T-cell (primary cell): ENCODE data around the gene SLN. TPM values are rescaled to one million over a fixed set of nuclear protein-coding genes. Genes with fewer than 3 reads are reported as not detected.

Experiments used
- ATAC-seq, 4 experiments: fragments of 200-7000 bp in 3 of 4; fragments of 150-1000 bp in 1 of 4; cut with Tn5 transposase; replicated peaks in 1 of 4; 1 replicate in 3 of 4; 2 replicates in 1 of 4; pipeline ENCODE4 v1.10.0; 2021; ENCODE audit warnings: moderate library complexity in 3 of 4, mild to moderate bottlenecking in 2 of 4, moderate number of reproducible peaks in 1 of 4
- CTCF ChIA-PET, 2 donors: fragments of 300-600 bp; sonication (Branson Sonifier 250); formaldehyde crosslinking; loops; one replicate each; lab custom pipeline; 2022; ENCODE audit warnings: antibody characterized with exemption in 2 of 2; lab: Charles Lee
- POLR2A ChIA-PET, 2 donors: fragments of 300-600 bp; sonication (Branson Sonifier 250); formaldehyde crosslinking; loops; one replicate each; lab custom pipeline; 2022; ENCODE audit warnings: antibody characterized with exemption in 2 of 2; lab: Charles Lee
- DNase-seq, 35 experiments: peaks; one replicate each; pipeline versions ENCODE4 v3.0.0 to v3.0.0-alpha.2; 2013 to 2023
- H3K27ac ChIP-seq: one replicate; pipeline ENCODE4 v1.5.1; 2013; ENCODE audit warnings: low read length
- H3K27me3 ChIP-seq, 2 experiments: replicated peaks in 1 of 2; 1 replicate in 1 of 2; 2 replicates in 1 of 2; pipeline versions ENCODE4 v1.6.1 to v1.7.0; 2013; ENCODE audit warnings: low read length in 1 of 2, mixed read lengths in 1 of 2; ENCODE audit not compliant: control insufficient read depth in 2 of 2, insufficient read depth in 2 of 2; ENCODE audit errors: extremely low read depth in 1 of 2
- H3K36me3 ChIP-seq, 2 donors: 1 replicate in 1 of 2; 2 replicates in 1 of 2; pipeline versions ENCODE4 v1.6.1 to v1.7.0; 2013; ENCODE audit warnings: low read length in 1 of 2; ENCODE audit not compliant: control insufficient read depth in 2 of 2, insufficient read depth in 1 of 2; ENCODE audit errors: extremely low read depth in 1 of 2
- H3K4me1 ChIP-seq, 2 experiments: 1 replicate in 1 of 2; 2 replicates in 1 of 2; pipeline versions ENCODE4 v1.6.1 to v1.7.0; 2013; ENCODE audit warnings: low read length in 2 of 2, mixed read lengths in 1 of 2; ENCODE audit not compliant: insufficient read depth in 2 of 2, control insufficient read depth in 1 of 2; ENCODE audit errors: extremely low read depth in 1 of 2
- H3K4me3 ChIP-seq, 2 donors: 1 replicate in 1 of 2; 2 replicates in 1 of 2; pipeline versions ENCODE4 v1.5.1 to v1.7.0; 2013; ENCODE audit warnings: mild to moderate bottlenecking in 2 of 2, low read length in 1 of 2, moderate library complexity in 1 of 2; ENCODE audit not compliant: control insufficient read depth in 1 of 2; ENCODE audit errors: extremely low read depth in 1 of 2
- H3K9me3 ChIP-seq: 2 replicates; pipeline ENCODE4 v1.7.0; 2013
- H3K27ac Mint-ChIP-seq, 2 donors: one replicate each; pipeline ENCODE4 v1.8.0; 2020 to 2021; ENCODE audit warnings: mild to moderate bottlenecking in 2 of 2, mixed read lengths in 2 of 2
- H3K27me3 Mint-ChIP-seq, 2 donors: one replicate each; pipeline ENCODE4 v1.8.0; 2021 to 2022; ENCODE audit warnings: mixed read lengths in 2 of 2
- H3K36me3 Mint-ChIP-seq: one replicate; pipeline ENCODE4 v1.8.0; 2021; ENCODE audit warnings: mixed read lengths
- H3K4me1 Mint-ChIP-seq, 3 donors: one replicate each; pipeline ENCODE4 v1.8.0; 2020 to 2022; ENCODE audit warnings: mixed read lengths in 3 of 3, mild to moderate bottlenecking in 1 of 3
- H3K4me3 Mint-ChIP-seq, 3 donors: one replicate each; pipeline ENCODE4 v1.8.0; 2020 to 2022; ENCODE audit warnings: mild to moderate bottlenecking in 3 of 3, mixed read lengths in 3 of 3, moderate library complexity in 3 of 3
- H3K9me3 Mint-ChIP-seq, 3 donors: one replicate each; pipeline ENCODE4 v1.8.0; 2020 to 2022; ENCODE audit warnings: mixed read lengths in 3 of 3
- WGBS: methylation state at CpG from one replicate; pipeline ENCODE4 v1.1.5; 2013; ENCODE audit warnings: missing lambda C conversion rate; ENCODE audit not compliant: insufficient coverage; 5-methylcytosine and 5-hydroxymethylcytosine counted together
- total RNA-seq, 35 experiments: library from RNA in 6 of 35; stranded (reverse) in 6 of 35; fragments of 120-200 nt in 1 of 35; gene quantifications; one replicate each; pipeline versions ENCODE4 v1.2.1 to v1.2.4 and lab custom pipeline; 2013 to 2026

SLN gene
- total RNA-seq, 5 donors from 2014 or later (not counting 1 experiment from before 2014, with no cell fraction given): not detected

DNA sequence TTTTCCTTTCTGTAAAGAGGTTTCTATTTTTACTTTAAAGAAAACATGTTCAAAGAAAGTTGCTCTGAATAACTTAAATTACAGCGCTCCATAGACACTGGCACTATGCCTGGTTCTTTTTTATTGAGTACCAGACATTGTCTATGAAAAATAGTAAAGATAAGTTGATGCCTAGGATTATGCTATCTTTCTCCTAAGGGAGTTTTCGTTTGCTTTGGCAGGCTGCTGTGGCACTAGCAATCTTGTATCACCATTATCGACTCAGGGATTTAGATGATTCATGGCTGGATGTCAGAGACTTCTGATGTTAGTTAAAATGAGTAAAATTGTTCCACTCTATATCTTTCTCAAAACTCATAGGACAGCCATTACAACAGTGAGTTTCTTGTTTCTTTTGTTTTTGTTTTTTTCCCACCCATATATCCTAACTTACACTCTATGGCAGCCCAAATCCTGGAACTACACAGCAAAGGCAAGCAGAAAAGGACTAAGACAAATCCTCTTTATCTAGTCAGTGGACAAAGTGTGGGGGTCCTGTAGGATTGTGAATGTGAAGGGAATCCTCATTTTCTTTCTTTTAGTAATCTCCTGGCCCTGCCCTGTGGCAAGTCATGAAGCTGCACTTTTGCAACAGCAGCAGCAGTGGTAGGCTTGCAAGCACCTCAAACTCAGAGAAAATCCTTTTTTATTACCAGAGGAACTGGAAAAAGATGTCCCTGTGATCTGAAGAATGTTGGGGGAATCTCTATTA is 20.7 kb downstream of the SLN start:
- DNase-seq (no peak), ATAC-seq (no peak)
- Mint-ChIP-seq H3K27ac (no peak overlapping the region), H3K4me3 (no peak overlapping the region), H3K36me3 (no peaks in the 10 kb centered on the region), H3K4me1 (peaks cover 0 to 3% (median 0%) of the 10 kb centered on the region in 3 donors), H3K9me3 (no peaks in the 10 kb centered on the region), H3K27me3 (peaks cover 14 to 15% of the 10 kb centered on the region in 2 donors)
- Histone ChIP-seq H3K27me3 (peaks cover 0 to 4% of the 10 kb centered on the region in 2 experiments), H3K36me3 (no peaks in the 10 kb centered on the region), H3K27ac (no peak overlapping the region), H3K4me3 (no peak overlapping the region), H3K9me3 (no peaks in the 10 kb centered on the region), H3K4me1 (no peaks in the 10 kb centered on the region)
- ChIA-PET CTCF (interaction anchor here (0.6 to 1.4 kb wide), 4 partner anchors 8 to 129 kb away, joined by 3 read pairs; no protein-coding TSS in a partner anchor), POLR2A (no interaction called here)
- WGBS: no CpG with 5 or more reads among the region's 3 CpGs

DNA sequence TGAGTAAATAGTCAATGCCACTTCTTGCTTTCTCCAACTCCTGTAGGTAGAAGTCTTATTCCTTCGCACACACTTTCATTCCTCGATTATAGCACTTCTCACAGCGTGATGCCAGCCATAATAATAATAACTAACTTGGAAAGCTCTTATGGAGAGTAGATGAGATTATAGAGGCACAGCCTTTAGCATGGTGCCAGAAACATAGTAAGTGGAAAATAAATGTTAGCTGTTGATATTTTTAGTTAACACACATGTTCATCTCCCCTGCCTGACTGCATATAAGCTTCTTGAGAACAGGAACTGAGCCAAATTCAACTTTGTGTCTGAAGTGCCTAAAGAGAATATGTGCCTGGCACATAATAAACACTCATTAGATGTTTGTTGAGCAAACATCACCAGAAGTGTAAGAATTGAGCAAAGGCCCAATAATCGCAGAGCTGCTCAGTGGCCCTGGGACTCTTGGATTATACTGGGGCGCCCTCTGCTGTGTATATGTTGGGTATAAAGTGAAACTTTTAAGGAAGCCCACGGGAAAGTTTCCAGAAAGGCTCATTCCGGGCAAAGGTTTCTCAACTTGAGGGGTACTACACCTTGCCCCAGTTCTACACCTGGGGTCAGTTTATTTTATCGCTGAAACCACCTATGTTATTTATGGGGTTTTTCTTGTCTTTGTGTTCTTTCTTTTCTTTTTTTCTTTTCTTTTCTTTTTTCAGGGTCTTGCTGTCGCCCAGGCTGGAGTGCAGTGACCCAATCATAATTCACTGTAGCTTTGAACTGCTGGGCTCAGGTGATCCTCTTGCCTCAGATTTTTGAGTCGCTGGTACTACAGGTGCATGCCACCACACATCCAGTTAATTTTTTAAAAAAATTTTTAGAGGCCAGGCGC is 22.3 kb downstream of the SLN start:
- WGBS: 36% methylated on average over 4 of the region's 11 CpGs
- H3K36me3 ChIP-seq: no peaks in the 10 kb centered on the region
- Mint-ChIP-seq H3K27me3 (peaks cover 14 to 15% of the 10 kb centered on the region in 2 donors), H3K36me3 (no peaks in the 10 kb centered on the region), H3K9me3 (no peaks in the 10 kb centered on the region), H3K4me3 (no peak overlapping the region), H3K4me1 (peaks cover 0 to 3% (median 0%) of the 10 kb centered on the region in 3 donors), H3K27ac (no peak overlapping the region)
- DNase-seq (peak in 31 of 35 experiments; percentile 6 to 64 (median 36)), ATAC-seq (peak; percentile 41 to 63 (median 60))
- H3K27me3 ChIP-seq: peaks cover 0 to 4% of the 10 kb centered on the region in 2 experiments
- no peak overlapping the region for H3K27ac ChIP-seq
- ChIA-PET POLR2A (no interaction called here), CTCF (interaction anchor here (0.5 to 2.8 kb wide), 28 partner anchors 9 to 915 kb away, joined by 3 to 15 read pairs (median 4); partner anchors contain the start of gene ALKBH8 (in 1 of the 2))
- H3K9me3 ChIP-seq: no peaks in the 10 kb centered on the region
- no peak overlapping the region for H3K4me3 ChIP-seq
- no peaks in the 10 kb centered on the region for H3K4me1 ChIP-seq

DNA sequence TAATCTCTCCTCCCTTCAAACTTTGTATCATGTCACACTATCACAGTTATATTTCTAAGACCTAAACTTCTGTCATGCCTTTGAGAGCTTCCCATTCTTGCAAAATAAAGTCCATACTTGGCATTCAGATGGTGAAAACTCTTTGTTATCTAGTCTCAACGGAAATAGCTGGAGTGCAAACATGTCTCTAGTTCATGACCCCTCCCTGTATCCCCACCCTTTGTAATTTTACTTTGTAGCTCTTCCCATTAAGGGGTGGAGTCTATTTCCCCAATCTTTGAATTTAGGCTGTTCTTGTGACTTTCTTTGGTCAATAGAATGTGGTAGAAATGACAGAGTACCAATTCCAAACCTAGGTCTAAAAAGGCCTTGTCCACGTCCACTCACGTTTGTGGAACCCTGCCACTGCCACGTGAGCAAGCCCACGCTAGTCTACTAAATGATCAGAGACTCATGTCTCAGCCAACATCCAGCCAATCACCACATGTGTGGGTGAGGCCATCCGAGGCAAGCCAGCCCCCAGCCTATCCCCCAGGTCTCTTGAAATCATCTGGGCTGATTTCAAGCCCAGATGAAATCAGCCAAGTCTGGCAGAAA is 23.4 kb downstream of the SLN start:
- no peaks in the 10 kb centered on the region for H3K4me1 ChIP-seq
- POLR2A ChIA-PET: no interaction called here

DNA sequence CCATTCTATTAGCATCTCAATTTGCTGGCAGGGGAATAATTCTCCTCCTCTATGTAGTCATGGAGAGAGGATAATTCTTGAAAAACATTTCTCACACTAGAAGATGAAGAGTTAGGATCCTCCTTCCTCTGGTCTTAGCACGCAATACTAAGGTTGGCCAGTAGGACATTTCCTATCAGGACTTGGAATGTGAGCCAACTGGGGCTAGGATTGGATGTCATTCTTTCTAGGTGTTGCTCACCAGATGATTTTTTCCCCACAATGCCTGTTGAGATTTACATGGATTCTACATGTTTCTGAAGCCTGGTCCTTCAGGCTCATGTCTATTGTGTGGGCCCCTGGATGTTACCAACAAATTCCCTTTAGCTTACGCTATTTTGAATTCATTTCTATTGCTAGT is 28.0 kb downstream of the SLN start:
- peaks cover under 1 to 4% of the 10 kb centered on the region in 2 donors for H3K27me3 Mint-ChIP-seq
- no peak overlapping the region for H3K4me3 Mint-ChIP-seq
- no peaks in the 10 kb centered on the region for H3K9me3 Mint-ChIP-seq
- Histone ChIP-seq H3K27me3 (no peaks in the 10 kb centered on the region), H3K36me3 (no peaks in the 10 kb centered on the region), H3K4me3 (no peak overlapping the region), H3K4me1 (no peaks in the 10 kb centered on the region), H3K27ac (no peak overlapping the region), H3K9me3 (no peaks in the 10 kb centered on the region)
- WGBS: 86% methylated on average over 1 of the region's 2 CpGs
- peak in 1 of 35 experiments; percentile 5 for DNase-seq
- ChIA-PET CTCF (interaction anchor here in 1 of 2 donors (0.7 kb wide), 1 partner anchor 27 kb away, joined by 3 read pairs; no protein-coding TSS in a partner anchor), POLR2A (no interaction called here)
- H3K36me3 Mint-ChIP-seq: no peaks in the 10 kb centered on the region
- H3K4me1 Mint-ChIP-seq: no peaks in the 10 kb centered on the region
- no peak for ATAC-seq
- no peak overlapping the region for H3K27ac Mint-ChIP-seq

More for the DNA sequence above, 23.4 kb downstream of the SLN start:
- Mint-ChIP-seq H3K27ac (no peak overlapping the region), H3K9me3 (no peaks in the 10 kb centered on the region), H3K27me3 (peaks cover 14 to 15% of the 10 kb centered on the region in 2 donors), H3K4me3 (no peak overlapping the region), H3K36me3 (no peaks in the 10 kb centered on the region), H3K4me1 (peaks cover 0 to 3% (median 0%) of the 10 kb centered on the region in 3 donors)
- 95% methylated on average over 4 of the region's 6 CpGs for WGBS
- CTCF ChIA-PET: interaction anchor here (0.6 to 2.8 kb wide), 18 partner anchors 8 to 148 kb away, joined by 3 to 15 read pairs (median 3); no protein-coding TSS in a partner anchor
- DNase-seq (no peak), ATAC-seq (no peak)
- no peaks in the 10 kb centered on the region for H3K36me3 ChIP-seq
- H3K9me3 ChIP-seq: no peaks in the 10 kb centered on the region
- H3K4me3 ChIP-seq: no peak overlapping the region
- no peak overlapping the region for H3K27ac ChIP-seq
- H3K27me3 ChIP-seq: peaks cover 0 to 4% of the 10 kb centered on the region in 2 experiments

DNA sequence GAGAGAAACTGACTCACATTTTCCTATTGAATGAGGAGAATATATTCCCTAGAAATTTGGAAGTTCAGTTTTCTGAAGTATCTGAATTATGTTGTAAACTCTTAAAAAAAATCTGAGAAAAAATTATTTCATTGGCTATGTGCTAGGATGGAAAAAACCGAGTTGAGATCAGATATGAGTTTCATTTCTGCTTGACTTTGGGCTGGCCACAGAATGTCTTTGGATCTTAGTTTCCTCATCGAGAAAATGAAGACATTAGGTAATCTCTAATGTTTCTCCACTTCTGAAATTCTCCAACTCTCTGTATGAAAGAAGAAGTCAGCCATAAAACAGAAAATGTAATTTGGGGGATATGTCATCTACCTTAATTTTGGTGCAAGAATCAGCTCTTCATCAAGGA is 28.8 kb downstream of the SLN start:
- DNase-seq (no peak), ATAC-seq (no peak)
- no peaks in the 10 kb centered on the region for H3K4me1 ChIP-seq
- H3K36me3 ChIP-seq: no peaks in the 10 kb centered on the region
- CTCF ChIA-PET: interaction anchor here (0.6 to 1.0 kb wide), 3 partner anchors 104 to 131 kb away, joined by 3 to 4 read pairs (median 3); no protein-coding TSS in a partner anchor
- no peak overlapping the region for H3K27ac ChIP-seq
- Mint-ChIP-seq H3K4me3 (no peak overlapping the region), H3K4me1 (no peaks in the 10 kb centered on the region), H3K27me3 (peaks cover 4% of the 10 kb centered on the region in 2 donors), H3K27ac (no peak overlapping the region), H3K9me3 (no peaks in the 10 kb centered on the region), H3K36me3 (no peaks in the 10 kb centered on the region)
- WGBS: no CpG with 5 or more reads among the region's 2 CpGs
- H3K9me3 ChIP-seq: no peaks in the 10 kb centered on the region
- H3K27me3 ChIP-seq: peaks cover 0 to 2% of the 10 kb centered on the region in 2 experiments
- no peak overlapping the region for H3K4me3 ChIP-seq
- POLR2A ChIA-PET: no interaction called here

DNA sequence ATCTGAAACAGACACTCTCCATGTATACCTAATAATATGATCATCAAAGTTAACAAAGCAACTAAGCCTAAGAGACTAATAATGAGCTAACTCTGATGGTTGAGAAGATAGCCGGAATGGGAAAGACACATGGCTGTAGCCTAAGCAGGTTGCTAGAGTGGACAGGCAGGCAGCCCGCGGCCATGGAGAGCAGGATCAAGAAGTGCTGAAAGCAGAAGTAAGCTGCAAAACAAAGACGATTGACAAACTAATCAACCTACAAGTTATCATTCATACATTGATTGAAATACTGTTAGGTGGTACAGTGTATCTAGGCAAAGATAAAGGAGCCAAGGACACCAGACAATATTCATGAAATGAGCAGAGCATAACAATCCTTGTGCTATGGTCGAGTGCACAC is 29.3 kb downstream of the SLN start:
- 50% methylated on average over 1 of the region's 5 CpGs for WGBS
- Histone ChIP-seq H3K36me3 (no peaks in the 10 kb centered on the region), H3K4me3 (no peak overlapping the region), H3K27me3 (peaks cover 0 to 3% of the 10 kb centered on the region in 2 experiments), H3K4me1 (no peaks in the 10 kb centered on the region), H3K27ac (no peak overlapping the region), H3K9me3 (no peaks in the 10 kb centered on the region)
- no peaks in the 10 kb centered on the region for H3K4me1 Mint-ChIP-seq
- H3K27ac Mint-ChIP-seq: no peak overlapping the region
- no peak for ATAC-seq
- CTCF ChIA-PET: interaction anchor here (0.7 to 1.0 kb wide), 3 partner anchors 92 to 119 kb away, joined by 3 to 4 read pairs (median 3); no protein-coding TSS in a partner anchor
- H3K36me3 Mint-ChIP-seq: no peaks in the 10 kb centered on the region
- H3K4me3 Mint-ChIP-seq: no peak overlapping the region
- H3K27me3 Mint-ChIP-seq: peaks cover 4% of the 10 kb centered on the region in 2 donors
- POLR2A ChIA-PET: no interaction called here
- H3K9me3 Mint-ChIP-seq: no peaks in the 10 kb centered on the region
- DNase-seq: no peak
